Psoas muscle (tissue), 8 donors: ENCODE data around the gene DCTPP1. TPM values are rescaled to one million over a fixed set of nuclear protein-coding genes. Genes with fewer than 3 reads are reported as not detected.

Experiments used
- ATAC-seq, 4 donors: fragments of 200-7000 bp; cut with Tn5 transposase; one replicate each; pipeline ENCODE4 v1.9.1; 2020; ENCODE audit warnings: moderate library complexity in 3 of 4, mild to moderate bottlenecking in 2 of 4
- DNase-seq, 2 donors: peaks; one replicate each; pipeline ENCODE4 v3.0.0-alpha.2; 2020
- H3K27ac ChIP-seq: fragments of 200-600 bp; one replicate; pipeline ENCODE4 v1.8.0; 2022
- H3K27me3 ChIP-seq, 3 donors: fragments of 200-600 bp in 1 of 3; one replicate each; pipeline versions ENCODE4 v1.6.1 to v1.8.0; 2013 to 2022; ENCODE audit warnings: low read length in 2 of 3, mild to moderate bottlenecking in 2 of 3, moderate library complexity in 1 of 3; ENCODE audit not compliant: insufficient read depth in 3 of 3
- H3K36me3 ChIP-seq, 2 donors: fragments of 200-600 bp in 1 of 2; one replicate each; pipeline versions ENCODE4 v1.6.1 to v1.8.0; 2013 to 2022; ENCODE audit warnings: low read depth in 1 of 2, mild to moderate bottlenecking in 1 of 2, moderate library complexity in 1 of 2; ENCODE audit not compliant: insufficient read depth in 1 of 2
- H3K4me1 ChIP-seq: fragments of 200-600 bp; one replicate; pipeline ENCODE4 v1.8.0; 2022
- H3K4me3 ChIP-seq: fragments of 200-600 bp; one replicate; pipeline ENCODE4 v1.8.0; 2022; ENCODE audit warnings: mild to moderate bottlenecking
- H3K9me3 ChIP-seq: fragments of 200-600 bp; one replicate; pipeline ENCODE4 v1.8.0; 2022
- CTCF ChIP-seq: fragments of 200-600 bp; IDR thresholded peaks from one replicate; pipeline ENCODE4 v1.8.0; 2022; ENCODE audit warnings: antibody characterized with exemption
- WGBS, 3 donors: extraction: QIAGEN DNeasy Blood & Tissue Kit; methylation state at CpG; one replicate each; pipeline versions ENCODE4 v1.1.6 to v1.1.7; 2013; 5-methylcytosine and 5-hydroxymethylcytosine counted together
- intact Hi-C, 2 donors: fragments of 100-400 bp; cut with DNase I; formaldehyde crosslinking; loops; one replicate each; pipeline versions ENCODE4 v1.11.0 to v1.14.2; 2022
- polyA plus RNA-seq, 3 donors: library from polyadenylated mRNA; stranded (reverse); fragments of 200-250 nt; gene quantifications; one replicate each; pipeline ENCODE4 v1.2.3, GENCODE V29; 2013
- total RNA-seq, 4 donors: library from RNA; stranded (reverse); fragmentation: NEBNext Ultra II Directional in 2 of 4; extraction: Animal tissue kit (Norgen Biotek cat#: 25700) in 2 of 4; gene quantifications; one replicate each; pipeline versions ENCODE4 v1.2.1 to v1.2.4, GENCODE V29; 2021 to 2023
- donor health status: healthy with polysubstance abuse.
- donor health status: DM: no; HTN: no; CAD: no; lungs with moderate emphysema.
- donor health status: Bipolar disorder and iron deficiency.
- donor health status: healthy.
- donor health status: DM: yes; HTN: yes; CAD: no.
- donor health status: DM: no; HTN: no; CAD: no.
- donor health status: DM: no; HTN: no; CAD: no.
- donor health status: DM: yes; HTN: yes; CAD: no.

Gene DCTPP1
- total and polyA plus RNA-seq, 7 donors, result 23.3 to 84.2 (median 42.2) TPM

- no peak for ATAC-seq
- intact Hi-C loops, result no loop called here
- Histone ChIP-seq H3K4me1 (peaks cover 8% of the 10 kb centered on the region), H3K9me3 (no peaks in the 10 kb centered on the region), H3K27ac (no peak overlapping the region), H3K36me3 (peaks cover 0 to 11% of the 10 kb centered on the region in 2 donors), H3K27me3 (no peaks in the 10 kb centered on the region), H3K4me3 (no peak overlapping the region)
- TF ChIP-seq CTCF, result no peak
- no peak for DNase-seq
- WGBS, 3 donors, result 87 to 91% (median 89%) methylated on average over 5 of the region's 5 CpGs
Measured at GRCh38 chr16:30438835-30439234, 9.0 kb upstream of the DCTPP1 start.

DNA sequence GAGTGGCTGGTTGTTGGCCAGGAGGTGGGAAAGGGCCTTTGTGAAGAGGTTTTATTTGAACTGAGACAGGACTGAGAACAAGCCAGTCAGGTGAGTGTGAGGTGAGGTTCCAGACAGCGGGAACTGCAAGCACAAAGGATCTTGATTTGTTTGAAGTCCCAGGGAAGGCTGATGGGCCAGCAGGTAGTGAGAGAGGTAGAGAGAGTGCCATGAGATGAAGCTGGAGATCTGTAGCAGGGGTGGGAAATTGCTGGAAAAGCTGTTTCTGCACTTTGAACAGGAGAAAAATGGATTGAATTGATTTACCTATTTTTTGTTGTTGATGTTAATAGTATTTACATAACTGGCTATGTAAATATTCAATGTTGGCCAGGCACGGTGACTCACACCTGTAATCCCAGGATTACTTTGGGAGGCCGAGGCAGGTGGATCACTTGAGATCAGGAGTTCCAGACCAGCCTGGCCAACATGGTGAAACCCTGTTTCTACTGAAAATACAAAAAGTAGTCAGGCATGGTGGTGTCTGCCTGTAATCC lies 7.7 kb upstream of the DCTPP1 start:
- TF ChIP-seq CTCF, result no peak
- intact Hi-C loops, result no loop called here
- ATAC-seq, result no peak
- 70 to 78% (median 72%) methylated on average over 3 of the region's 3 CpGs for WGBS, 3 donors
- Histone ChIP-seq H3K27ac (no peak overlapping the region), H3K4me3 (no peak overlapping the region), H3K27me3 (no peaks in the 10 kb centered on the region), H3K36me3 (no peaks in the 10 kb centered on the region), H3K9me3 (no peaks in the 10 kb centered on the region), H3K4me1 (no peaks in the 10 kb centered on the region)
- DNase-seq, result no peak

DNA sequence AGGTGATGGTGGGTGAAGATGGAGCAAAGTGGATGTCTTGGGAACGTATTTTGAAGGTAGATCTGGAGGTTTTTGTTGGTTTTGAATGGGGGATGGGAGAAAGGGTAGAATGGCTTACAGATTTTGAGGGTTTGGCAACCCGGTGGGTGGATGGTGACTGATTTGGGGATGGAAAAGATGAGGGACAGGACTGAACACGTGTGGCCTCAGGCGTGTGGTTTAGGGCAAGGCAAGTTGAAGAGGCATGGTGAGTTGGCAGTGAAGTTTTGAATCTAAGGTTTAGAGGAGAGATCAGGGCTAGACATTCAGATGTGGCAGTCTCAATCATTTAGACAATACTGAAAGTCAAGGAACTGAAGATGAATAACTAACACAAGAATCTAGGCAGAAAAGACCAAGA lies 5.0 kb upstream of the DCTPP1 start:
- intact Hi-C loops, result no loop called here
- Histone ChIP-seq H3K27me3 (no peaks in the 10 kb centered on the region), H3K4me3 (no peak overlapping the region), H3K27ac (no peak overlapping the region), H3K36me3 (no peaks in the 10 kb centered on the region), H3K9me3 (no peaks in the 10 kb centered on the region), H3K4me1 (peaks cover 7% of the 10 kb centered on the region)
- no peak for TF ChIP-seq CTCF
- no peak for ATAC-seq
- no peak for DNase-seq
- 69 to 70% (median 69%) methylated on average over 4 of the region's 4 CpGs for WGBS, 3 donors

- TF ChIP-seq CTCF, result no peak
- ATAC-seq (peak; percentile 33 to 54 (median 41)), DNase-seq (peak; percentile 35 to 63)
- Histone ChIP-seq H3K4me3 (peak overlapping the region; percentile 73), H3K4me1 (peaks cover 18% of the 10 kb centered on the region), H3K36me3 (peaks cover 0 to 18% of the 10 kb centered on the region in 2 donors), H3K27ac (peak overlapping the region; percentile 66), H3K9me3 (no peaks in the 10 kb centered on the region), H3K27me3 (no peaks in the 10 kb centered on the region)
- 46 to 51% (median 50%) methylated on average over 19 of the region's 19 CpGs for WGBS, 3 donors
- intact Hi-C loops, result loop anchor here in 1 of 2 donors (1.0 to 2.0 kb wide), 2 partner anchors 13 to 198 kb away; no protein-coding TSS in a partner anchor
Measured at GRCh38 chr16:30430428-30430970, 669 bp upstream of the DCTPP1 start.

GRCh38 chr16:30429418-30429677 lies 482 bp downstream of the DCTPP1 start:
- Histone ChIP-seq H3K36me3 (peaks cover 0 to 23% of the 10 kb centered on the region in 2 donors), H3K4me1 (peaks cover 18% of the 10 kb centered on the region), H3K27ac (peak overlapping the region; percentile 58), H3K4me3 (peak overlapping the region; percentile 73), H3K9me3 (no peaks in the 10 kb centered on the region), H3K27me3 (no peaks in the 10 kb centered on the region)
- WGBS, 3 donors, result 1 to 5% (median 2%) methylated on average over 11 of the region's 11 CpGs
- intact Hi-C loops, result loop anchor here in 1 of 2 donors (1.0 kb wide), 1 partner anchor 106 kb away; no protein-coding TSS in a partner anchor
- no peak for TF ChIP-seq CTCF
- no peak for ATAC-seq
- no peak for DNase-seq
